Measurements from ENCODE around the gene HOXB3.

DNA sequence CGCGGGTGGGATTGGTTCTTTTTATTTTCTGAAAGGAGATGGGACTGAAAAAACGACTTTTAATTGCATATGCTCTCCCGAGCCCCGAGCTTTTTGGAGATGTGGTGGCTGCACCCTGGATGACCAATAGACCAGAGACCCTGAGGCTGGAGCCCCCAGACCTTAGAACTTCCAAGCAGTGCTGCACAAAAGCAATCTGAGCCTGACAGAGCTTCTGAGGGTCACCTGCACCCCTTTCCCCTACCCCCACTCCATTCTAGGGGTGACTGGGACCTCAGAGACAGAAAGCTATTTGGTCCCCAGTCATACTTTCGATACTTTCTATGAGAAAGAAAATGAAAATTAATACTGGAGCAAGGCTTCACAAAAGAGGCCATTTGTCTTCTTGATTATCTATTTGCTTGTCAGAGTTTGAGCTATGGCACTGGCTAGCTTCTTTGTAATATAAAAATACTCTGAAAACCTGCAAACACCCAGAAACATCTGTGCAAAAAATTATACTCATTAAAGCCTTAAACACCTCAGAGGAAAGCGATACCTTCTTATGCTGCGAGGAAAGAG lies 15.5 kb downstream of the HOXB3 start:
- TF ChIP-seq CTCF (optimal IDR thresholded peaks at IDR 0.05 in 1 of 3, IDR thresholded peaks at IDR 0.05 in 1 of 3, conservative IDR thresholded peaks at IDR 0.05 in 1 of 3; ENCODE audit: extremely low read depth in 1 of 3, insufficient read depth in 2 of 3, low read length in 3 of 3) (no peak), EZH2 (IDR thresholded peaks at IDR 0.05; ENCODE audit: low read length) (no peak)
